HepG2 (cell line): ENCODE results near the gene ARHGAP26. TPM values are rescaled to one million over a fixed set of nuclear protein-coding genes. Genes with fewer than 3 reads are reported as not detected.

Experiments
- CENPT ChIP-seq: sonication (generic); formaldehyde crosslinking; IDR thresholded peaks from 2 replicates; pipeline ENCODE4 v1.8.0; 2022; ENCODE audit warnings: low read depth, mild to moderate bottlenecking, moderate library complexity, missing genetic modification reagents
- CREM ChIP-seq, 2 experiments: sonication (generic) in 1 of 2; formaldehyde crosslinking in 1 of 2; IDR thresholded peaks; 2 replicates each; pipeline versions ENCODE4 v1.4.0 to v1.6.1; 2016 to 2020; ENCODE audit warnings: antibody characterized with exemption in 1 of 2, mild to moderate bottlenecking in 1 of 2, missing genetic modification reagents in 1 of 2
- DMTF1 ChIP-seq: sonication (generic); formaldehyde crosslinking; IDR thresholded peaks from 2 replicates; pipeline ENCODE4 v1.4.0; 2020; ENCODE audit warnings: mild to moderate bottlenecking, missing genetic modification reagents
- MED13 ChIP-seq: sonication (generic); formaldehyde crosslinking; IDR thresholded peaks from 2 replicates; pipeline ENCODE4 v1.5.0; 2020; ENCODE audit warnings: missing genetic modification reagents
- NFYB ChIP-seq: sonication (generic); formaldehyde crosslinking; IDR thresholded peaks from 2 replicates; pipeline ENCODE4 v1.4.0; 2020; ENCODE audit warnings: missing genetic modification reagents
- PBX3 ChIP-seq: sonication (generic); formaldehyde crosslinking; IDR thresholded peaks from 2 replicates; pipeline ENCODE4 v1.8.1; 2023; ENCODE audit warnings: missing genetic modification reagents, inconsistent platforms, borderline replicate concordance
- RXRB ChIP-seq: IDR thresholded peaks from 2 replicates; pipeline ENCODE4 v1.6.1; 2016; ENCODE audit warnings: borderline replicate concordance, missing genetic modification reagents, missing compliant biosample characterization
- TSC22D2 ChIP-seq: sonication (generic); formaldehyde crosslinking; IDR thresholded peaks from 2 replicates; pipeline ENCODE4 v1.5.1; 2020; ENCODE audit warnings: missing genetic modification reagents, mild to moderate bottlenecking, borderline replicate concordance
- ZBTB46 ChIP-seq: sonication (generic); formaldehyde crosslinking; IDR thresholded peaks from 2 replicates; pipeline ENCODE4 v1.4.0; 2020; ENCODE audit warnings: mild to moderate bottlenecking, missing genetic modification reagents, borderline replicate concordance
- ZFP1 ChIP-seq: IDR thresholded peaks from 2 replicates; pipeline ENCODE4 v1.6.1; 2016
- ZNF18 ChIP-seq: sonication (generic); formaldehyde crosslinking; IDR thresholded peaks from 2 replicates; pipeline ENCODE4 v1.8.0; 2022; ENCODE audit warnings: mild to moderate bottlenecking, missing genetic modification reagents; ENCODE audit not compliant: insufficient replicate concordance
- ZNF329 ChIP-seq: sonication (generic); formaldehyde crosslinking; IDR thresholded peaks from 2 replicates; pipeline ENCODE4 v1.9.0; 2021; ENCODE audit warnings: low read depth, mild to moderate bottlenecking, missing genetic modification reagents
- ZNF609 ChIP-seq: sonication (generic); formaldehyde crosslinking; IDR thresholded peaks from 2 replicates; pipeline ENCODE4 v1.4.0; 2020; ENCODE audit warnings: mild to moderate bottlenecking, missing genetic modification reagents, borderline replicate concordance
- ZNF672 ChIP-seq: sonication (generic); formaldehyde crosslinking; IDR thresholded peaks from 2 replicates; pipeline ENCODE4 v1.8.1; 2022; ENCODE audit warnings: missing genetic modification reagents
- polyA plus RNA-seq, 8 experiments: library from polyadenylated mRNA; depleted of rRNA in 3 of 8; stranded (reverse) in 7 of 8; unstranded in 1 of 8; fragments of >200 nt; fragmentation: Illumina TruSeq in 4 of 8; extraction: Trizol in 4 of 8; gene quantifications; 2 replicates each; pipeline versions ENCODE4 v1.2.1 to v1.2.3, GENCODE V29; 2011 to 2016; ENCODE audit warnings: low read depth in 4 of 8, missing spikeins in 1 of 8, mixed read lengths in 1 of 8; ENCODE audit not compliant: insufficient read depth in 1 of 8
- total RNA-seq, 5 experiments: library from RNA; depleted of rRNA; stranded (reverse); fragments of >200 nt; fragmentation: Illumina TruSeq; extraction: Trizol; gene quantifications; 2 replicates each; pipeline ENCODE4 v1.2.3, GENCODE V29; 2016; ENCODE audit warnings: low read depth in 1 of 5

The ARHGAP26 gene
- total and polyA plus RNA-seq, 2 of the 13 experiments (the other 11 are each of a cell fraction or from before 2014, with no cell fraction given), result 9.6 to 18.2 TPM

- TF ChIP-seq ZNF609 (no peak), RXRB (CRISPR knock-in tag) (peak; percentile 30; the same call in 1 of the 2 replicates), DMTF1 (CRISPR knock-in tag) (no peak), NFYB (no peak), CREM (IDR thresholded peaks at IDR 0.05) (0 out of 2 replicates have a peak, but pooled peaks have one; percentile 9), CREM (CRISPR knock-in tag; IDR thresholded peaks at IDR 0.05) (no peak), MED13 (CRISPR knock-in tag) (no peak), CENPT (CRISPR knock-in tag) (no peak), ZFP1 (CRISPR knock-in tag) (no peak), TSC22D2 (CRISPR knock-in tag) (no peak), PBX3 (no peak), ZNF329 (CRISPR knock-in tag) (no peak), ZNF18 (CRISPR knock-in tag) (no peak), ZBTB46 (CRISPR knock-in tag) (no peak), ZNF672 (no peak)
These were observed 51.7 kb downstream of the ARHGAP26 start (continued) for GRCh38 chr5:142821733-142822487.
